NCI-H187 treated with DMSO at 0.1 percent for 48 hours (cell line): Measurements from ENCODE around the gene ZSCAN1.
A peak's percentile ranks its signal among the peaks of the same experiment; 100 is the strongest.

Experiments
- DNase-seq: peaks from one replicate; lab custom pipeline; 2025; lab: John Stamatoyannopoulos, UW

The ZSCAN1 gene

GRCh38 chr19:58084596-58085347 lies 50.9 kb downstream of the ZSCAN1 start:
- DNase-seq = no peak

- DNase-seq = no peak
These were observed 51.6 kb downstream of the ZSCAN1 start for GRCh38 chr19:58085348-58085875.

- no peak for DNase-seq
These were observed 53.2 kb downstream of the ZSCAN1 start for GRCh38 chr19:58086825-58087710.

GRCh38 chr19:58088521-58089052 lies 54.8 kb downstream of the ZSCAN1 start:
- DNase-seq = no peak

- DNase-seq = no peak
These were observed 56.0 kb downstream of the ZSCAN1 start for GRCh38 chr19:58089846-58090245.

- DNase-seq = no peak
These were observed 57.6 kb downstream of the ZSCAN1 start for GRCh38 chr19:58091251-58091995.

- DNase-seq = no peak
These were observed 59.2 kb downstream of the ZSCAN1 start for GRCh38 chr19:58093071-58093470.

- no peak for DNase-seq
These were observed 61.5 kb downstream of the ZSCAN1 start for GRCh38 chr19:58095328-58095727.

- DNase-seq = no peak
These were observed 63.1 kb downstream of the ZSCAN1 start for GRCh38 chr19:58096884-58097283.

- no peak for DNase-seq
These were observed 63.5 kb downstream of the ZSCAN1 start for GRCh38 chr19:58097349-58097748.

GRCh38 chr19:58097781-58098681 lies 64.2 kb downstream of the ZSCAN1 start, which contains the start of gene ZSCAN18:
Gene ZSCAN18, minus strand, starts transcription at chr19:58098231. Its CDS starts 7,964 bp downstream, at chr19:58090267.
- peak; percentile 50 for DNase-seq

- no peak for DNase-seq
These were observed 64.8 kb downstream of the ZSCAN1 start for GRCh38 chr19:58098682-58098998.
